Measurements from ENCODE around the gene SLC1A7. TPM values are rescaled to one million over a fixed set of nuclear protein-coding genes. Genes with fewer than 3 reads are reported as not detected.

The SLC1A7 gene
- polyA plus RNA-seq, 1 donor (not counting 4 experiments of a cell fraction or from before 2014, with no cell fraction given): not detected

DNA sequence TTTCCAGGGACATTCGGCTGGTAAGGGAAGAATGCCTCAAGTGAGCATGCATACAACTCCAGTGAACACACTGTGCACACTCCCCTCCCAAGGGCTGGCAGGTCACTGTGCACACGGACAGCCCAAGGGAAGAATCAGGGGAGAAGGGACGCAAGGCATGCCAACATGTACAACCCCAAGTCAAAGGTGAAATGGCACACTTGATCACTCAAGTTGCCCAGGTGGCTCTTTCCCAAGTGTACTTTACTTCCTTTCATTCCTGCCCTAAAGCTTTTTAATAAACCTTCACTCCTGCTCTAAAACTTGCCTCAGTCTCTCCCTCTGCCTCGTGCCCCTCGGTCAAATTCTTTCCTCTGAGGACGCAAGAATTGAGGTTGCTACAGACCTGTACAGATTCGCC, 13.5 kb upstream of the SLC1A7 start:
- Histone ChIP-seq H3K4me2 (ENCODE audit: control insufficient read depth, extremely low read depth, insufficient read depth, low read depth, low read length) (no peak overlapping the region), H3K9me3 (ENCODE audit: control insufficient read depth, low read depth, low read length) (no peaks in the 10 kb centered on the region), H3K79me2 (ENCODE audit: control insufficient read depth, insufficient read depth, low read length) (no peaks in the 10 kb centered on the region), H4K20me1 (ENCODE audit: control insufficient read depth, extremely low read depth, insufficient read depth, low read length) (no peaks in the 10 kb centered on the region), H2AFZ (ENCODE audit: control insufficient read depth, low read length) (no peak overlapping the region), H3K4me1 (ENCODE audit: control insufficient read depth, extremely low read depth, insufficient read depth, low read length) (no peaks in the 10 kb centered on the region), H3K27ac (ENCODE audit: control insufficient read depth, insufficient read depth, low read length) (no peak overlapping the region), H3K36me3 (ENCODE audit: control insufficient read depth in 2 of 2, extremely low read depth in 1 of 2, insufficient read depth in 2 of 2, low read length in 2 of 2) (no peaks in the 10 kb centered on the region), H3K4me3 (ENCODE audit: control insufficient read depth in 2 of 3, extremely low read depth in 1 of 3, insufficient read depth in 2 of 3, low read depth in 1 of 3, low read length in 3 of 3) (no peak overlapping the region), H3K27me3 (ENCODE audit: control insufficient read depth, extremely low read depth, insufficient read depth, low read length) (no peaks in the 10 kb centered on the region), H3K9me1 (ENCODE audit: control insufficient read depth, extremely low read depth, insufficient read depth, low read length) (no peaks in the 10 kb centered on the region), H3K9ac (ENCODE audit: control insufficient read depth, extremely low read depth, insufficient read depth, low read length) (no peak overlapping the region)
- FAIRE-seq (no peak), DNase-seq (ENCODE audit: low read depth, low spot score) (no peak)
- dilution Hi-C loops (cut with MboI; ENCODE audit: extremely low pct_ligation_motif_present, low sequenced_read_pairs): no loop called here
- no peak for TF ChIP-seq EZH2 (IDR thresholded peaks at IDR 0.05; ENCODE audit: low read length)
- TF ChIP-seq, protein P1, sequence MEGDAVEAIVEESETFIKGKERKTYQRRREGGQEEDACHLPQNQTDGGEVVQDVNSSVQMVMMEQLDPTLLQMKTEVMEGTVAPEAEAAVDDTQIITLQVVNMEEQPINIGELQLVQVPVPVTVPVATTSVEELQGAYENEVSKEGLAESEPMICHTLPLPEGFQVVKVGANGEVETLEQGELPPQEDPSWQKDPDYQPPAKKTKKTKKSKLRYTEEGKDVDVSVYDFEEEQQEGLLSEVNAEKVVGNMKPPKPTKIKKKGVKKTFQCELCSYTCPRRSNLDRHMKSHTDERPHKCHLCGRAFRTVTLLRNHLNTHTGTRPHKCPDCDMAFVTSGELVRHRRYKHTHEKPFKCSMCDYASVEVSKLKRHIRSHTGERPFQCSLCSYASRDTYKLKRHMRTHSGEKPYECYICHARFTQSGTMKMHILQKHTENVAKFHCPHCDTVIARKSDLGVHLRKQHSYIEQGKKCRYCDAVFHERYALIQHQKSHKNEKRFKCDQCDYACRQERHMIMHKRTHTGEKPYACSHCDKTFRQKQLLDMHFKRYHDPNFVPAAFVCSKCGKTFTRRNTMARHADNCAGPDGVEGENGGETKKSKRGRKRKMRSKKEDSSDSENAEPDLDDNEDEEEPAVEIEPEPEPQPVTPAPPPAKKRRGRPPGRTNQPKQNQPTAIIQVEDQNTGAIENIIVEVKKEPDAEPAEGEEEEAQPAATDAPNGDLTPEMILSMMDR (optimal IDR thresholded peaks at IDR 0.05 in 1 of 3, IDR thresholded peaks at IDR 0.05 in 1 of 3, conservative IDR thresholded peaks at IDR 0.05 in 1 of 3; ENCODE audit: extremely low read depth in 1 of 3, insufficient read depth in 2 of 3, low read length in 3 of 3): no peak

DNA sequence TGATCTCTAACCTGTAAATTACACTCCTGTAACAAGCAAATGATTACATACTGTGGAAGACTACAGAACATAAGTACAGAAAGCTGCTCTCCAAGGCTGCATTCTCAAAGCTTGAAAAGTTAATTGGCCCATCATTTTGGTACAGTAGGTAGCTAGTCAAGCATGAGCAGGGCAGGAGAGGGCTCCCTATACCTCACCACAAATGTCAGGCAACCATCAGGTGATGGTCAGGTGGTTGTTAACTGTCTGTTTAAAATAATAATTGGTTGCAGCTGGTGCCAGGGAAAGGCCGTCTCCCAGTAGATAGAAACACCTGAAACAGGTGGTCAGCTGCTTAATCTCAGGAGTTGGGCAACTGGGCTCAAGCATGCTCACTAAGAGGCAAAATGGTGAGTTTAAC, 13.1 kb upstream of the SLC1A7 start:
- dilution Hi-C loops (cut with MboI; ENCODE audit: extremely low pct_ligation_motif_present, low sequenced_read_pairs): no loop called here
- Histone ChIP-seq H3K9me1 (ENCODE audit: control insufficient read depth, extremely low read depth, insufficient read depth, low read length) (no peaks in the 10 kb centered on the region), H3K27ac (ENCODE audit: control insufficient read depth, insufficient read depth, low read length) (no peak overlapping the region), H3K4me3 (ENCODE audit: control insufficient read depth in 2 of 3, extremely low read depth in 1 of 3, insufficient read depth in 2 of 3, low read depth in 1 of 3, low read length in 3 of 3) (no peak overlapping the region), H2AFZ (ENCODE audit: control insufficient read depth, low read length) (no peak overlapping the region), H3K4me2 (ENCODE audit: control insufficient read depth, extremely low read depth, insufficient read depth, low read depth, low read length) (no peak overlapping the region), H3K4me1 (ENCODE audit: control insufficient read depth, extremely low read depth, insufficient read depth, low read length) (no peaks in the 10 kb centered on the region), H3K9me3 (ENCODE audit: control insufficient read depth, low read depth, low read length) (no peaks in the 10 kb centered on the region), H3K9ac (ENCODE audit: control insufficient read depth, extremely low read depth, insufficient read depth, low read length) (no peak overlapping the region), H3K27me3 (ENCODE audit: control insufficient read depth, extremely low read depth, insufficient read depth, low read length) (no peaks in the 10 kb centered on the region), H3K36me3 (ENCODE audit: control insufficient read depth in 2 of 2, extremely low read depth in 1 of 2, insufficient read depth in 2 of 2, low read length in 2 of 2) (no peaks in the 10 kb centered on the region), H4K20me1 (ENCODE audit: control insufficient read depth, extremely low read depth, insufficient read depth, low read length) (no peaks in the 10 kb centered on the region), H3K79me2 (ENCODE audit: control insufficient read depth, insufficient read depth, low read length) (no peaks in the 10 kb centered on the region)
- DNase-seq (ENCODE audit: low read depth, low spot score): no peak
- TF ChIP-seq, protein P1 (optimal IDR thresholded peaks at IDR 0.05 in 1 of 3, IDR thresholded peaks at IDR 0.05 in 1 of 3, conservative IDR thresholded peaks at IDR 0.05 in 1 of 3; ENCODE audit: extremely low read depth in 1 of 3, insufficient read depth in 2 of 3, low read length in 3 of 3): no peak
- no peak for TF ChIP-seq EZH2 (IDR thresholded peaks at IDR 0.05; ENCODE audit: low read length)
- FAIRE-seq: no peak

All from keratinocyte (primary cell).